HG03565 (cell line): ENCODE results near the gene CDCP1.
"Not testable (repeated sequence)": the region's sequence is repeated elsewhere in the genome, so short reads cannot be mapped to it uniquely, and the experiment has no call there.

ENCODE experiments used
- ATAC-seq: cut with Tn5 transposase; IDR thresholded peaks from one replicate; pipeline ENCODE4 v1.9.1; 2021; ENCODE audit warnings: mild to moderate bottlenecking, moderate library complexity; ENCODE audit not compliant: unreplicated experiment

The CDCP1 gene

DNA sequence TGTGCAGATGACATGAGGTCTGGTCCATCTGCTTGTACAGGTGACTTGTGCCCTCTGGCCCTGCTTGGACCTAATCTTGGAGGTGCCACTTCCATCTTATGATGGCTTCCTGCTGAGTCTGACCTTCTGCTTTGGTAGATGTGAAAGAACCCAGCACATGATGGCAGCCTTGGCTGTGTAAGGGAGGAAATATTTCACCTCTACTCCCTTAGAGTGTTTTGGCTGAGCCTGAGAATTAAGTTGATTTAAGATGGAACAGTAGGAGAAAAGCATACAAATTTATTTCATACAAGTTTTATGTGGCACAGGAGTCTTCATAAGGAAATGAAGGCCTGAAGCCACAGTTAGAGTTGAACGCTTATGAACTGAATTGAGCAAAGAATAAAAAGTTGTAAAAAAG lies 27.6 kb upstream of the CDCP1 start:
- no peak for ATAC-seq

GRCh38 chr3:45171283-45171682 lies 25.1 kb upstream of the CDCP1 start:
- no peak for ATAC-seq

GRCh38 chr3:45170096-45170495 lies 23.9 kb upstream of the CDCP1 start:
- no peak for ATAC-seq

DNA sequence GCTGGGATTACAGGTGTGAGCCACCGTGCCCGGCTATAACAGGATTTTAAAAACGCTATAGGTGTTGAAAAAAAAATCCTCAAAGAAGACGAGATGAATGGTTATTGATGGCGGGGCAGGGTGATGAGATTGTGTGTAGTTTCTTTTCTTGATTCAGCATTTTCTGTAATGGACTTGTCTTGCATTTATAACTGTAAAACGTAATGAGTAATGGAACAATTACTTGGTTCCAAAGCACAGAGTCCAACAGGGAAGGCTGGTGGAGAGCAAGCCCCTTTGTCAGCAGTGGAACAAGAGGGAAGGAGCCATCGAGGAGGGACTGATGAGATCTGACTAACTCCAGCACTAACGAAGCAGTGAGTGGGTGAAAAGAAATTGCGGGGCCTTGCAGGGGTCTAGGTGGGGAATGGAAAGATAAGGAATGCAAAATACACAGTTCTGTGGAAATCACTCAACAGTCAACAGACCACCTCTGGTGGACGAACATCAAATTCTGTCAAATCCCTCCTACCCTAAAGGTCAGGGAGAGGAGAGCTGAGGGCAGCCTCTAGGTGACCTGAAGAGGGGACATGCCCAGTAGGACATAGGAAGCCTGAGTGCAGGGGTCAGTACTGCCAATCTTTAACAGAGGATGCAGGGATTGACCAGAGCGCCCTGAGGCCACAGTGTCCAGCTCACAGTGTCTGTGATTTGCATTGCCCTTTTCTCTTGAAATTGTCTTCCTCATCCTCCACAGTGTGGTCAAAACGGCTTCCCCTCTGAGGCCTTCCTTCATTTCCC lies 23.1 kb upstream of the CDCP1 start:
- no peak for ATAC-seq

- ATAC-seq = no peak
These were observed 22.3 kb upstream of the CDCP1 start for GRCh38 chr3:45168451-45168850.

GRCh38 chr3:45167011-45167911 lies 21.1 kb upstream of the CDCP1 start:
- ATAC-seq = no peak

DNA sequence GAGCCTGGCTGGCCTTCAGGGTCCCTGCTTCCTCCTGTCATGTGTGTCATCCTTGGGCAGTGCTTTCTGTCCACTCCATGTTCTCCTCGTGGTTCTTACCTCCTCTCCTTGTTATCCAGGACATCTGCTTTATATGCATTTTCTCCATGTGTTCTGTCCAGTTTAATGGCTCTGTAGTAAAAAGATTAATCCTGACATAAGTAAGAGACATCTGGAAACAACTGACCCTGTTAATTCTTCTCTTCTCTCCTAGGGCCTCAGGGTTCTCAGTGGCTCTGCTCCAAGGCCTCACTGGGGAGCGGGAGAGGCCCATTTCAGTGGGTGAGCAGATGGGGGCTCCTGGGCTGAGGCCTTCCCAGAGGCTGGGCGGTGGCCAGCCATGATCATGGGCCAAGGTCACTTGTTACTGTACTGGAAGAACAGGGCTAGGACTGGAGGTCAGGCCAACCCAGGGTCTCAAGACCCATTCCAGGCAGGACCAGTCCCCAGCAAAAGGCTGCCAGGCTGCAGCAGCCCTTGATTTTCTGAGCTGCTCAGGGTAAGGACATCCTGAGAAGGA lies 20.2 kb upstream of the CDCP1 start:
- no peak for ATAC-seq

DNA sequence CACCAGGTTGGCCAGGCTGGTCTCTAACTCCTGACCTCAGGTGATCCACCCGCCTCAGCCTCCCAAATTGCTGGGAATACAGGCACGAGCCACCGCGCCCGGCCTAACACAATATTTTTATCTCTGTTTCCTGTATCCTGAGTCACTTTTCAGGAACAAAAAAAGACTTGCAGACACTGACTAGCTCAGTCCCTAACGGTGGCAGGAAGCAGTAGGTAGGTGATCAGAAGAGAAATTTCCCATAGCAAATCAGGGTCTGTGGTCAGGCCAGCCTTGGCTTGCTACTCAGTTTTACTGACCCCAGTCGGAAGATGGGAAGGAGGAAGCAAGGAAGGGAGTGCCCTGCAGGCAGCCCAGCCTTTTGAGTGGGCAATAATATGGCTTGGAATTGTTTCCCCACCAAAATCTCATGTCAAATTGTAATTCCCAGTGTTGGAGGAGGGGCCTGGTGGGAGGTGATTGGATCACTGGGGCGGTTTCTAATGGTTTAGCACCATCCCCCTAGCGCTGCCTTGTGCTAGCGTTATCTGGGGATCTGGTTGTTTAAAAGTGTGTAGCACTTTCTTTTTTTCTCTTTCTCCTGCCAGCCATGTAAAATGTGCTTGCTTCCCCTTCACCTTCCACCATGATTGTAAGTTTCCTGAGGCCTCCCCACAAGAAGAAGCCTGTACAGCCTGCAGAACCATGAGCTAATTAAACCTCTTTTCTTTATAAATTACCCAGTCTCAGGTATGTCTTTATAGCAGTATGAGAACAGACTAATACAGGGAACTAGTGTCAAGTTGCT lies 19.5 kb upstream of the CDCP1 start:
- ATAC-seq = no peak

GRCh38 chr3:45164056-45164455 lies 17.9 kb upstream of the CDCP1 start:
- no peak for ATAC-seq

GRCh38 chr3:45163481-45163880 lies 17.3 kb upstream of the CDCP1 start:
- no peak for ATAC-seq

DNA sequence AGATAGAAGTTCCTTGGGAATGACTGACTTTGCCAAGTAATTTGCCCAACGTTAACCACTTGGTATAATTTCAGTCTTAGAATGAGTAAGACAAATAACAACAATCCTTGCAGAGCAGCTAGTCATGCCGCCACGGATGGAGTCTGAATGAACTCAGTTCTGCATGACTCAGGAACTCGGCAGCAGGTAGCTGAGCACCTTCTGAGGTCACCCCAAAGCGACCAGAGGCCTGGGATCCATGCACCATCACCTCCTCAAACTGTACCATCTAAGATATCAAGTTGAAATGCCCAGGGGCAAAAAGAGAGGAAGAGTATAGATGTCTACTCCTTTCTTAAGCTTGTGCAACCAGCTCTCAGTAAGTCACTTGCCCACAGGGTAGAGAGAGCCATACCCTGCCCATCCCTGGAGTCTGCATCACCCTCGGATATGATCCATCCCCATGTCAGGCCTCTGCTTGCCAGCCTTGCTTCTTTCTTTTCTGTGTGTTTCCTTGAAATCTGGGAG lies 8.5 kb upstream of the CDCP1 start:
- no peak for ATAC-seq

DNA sequence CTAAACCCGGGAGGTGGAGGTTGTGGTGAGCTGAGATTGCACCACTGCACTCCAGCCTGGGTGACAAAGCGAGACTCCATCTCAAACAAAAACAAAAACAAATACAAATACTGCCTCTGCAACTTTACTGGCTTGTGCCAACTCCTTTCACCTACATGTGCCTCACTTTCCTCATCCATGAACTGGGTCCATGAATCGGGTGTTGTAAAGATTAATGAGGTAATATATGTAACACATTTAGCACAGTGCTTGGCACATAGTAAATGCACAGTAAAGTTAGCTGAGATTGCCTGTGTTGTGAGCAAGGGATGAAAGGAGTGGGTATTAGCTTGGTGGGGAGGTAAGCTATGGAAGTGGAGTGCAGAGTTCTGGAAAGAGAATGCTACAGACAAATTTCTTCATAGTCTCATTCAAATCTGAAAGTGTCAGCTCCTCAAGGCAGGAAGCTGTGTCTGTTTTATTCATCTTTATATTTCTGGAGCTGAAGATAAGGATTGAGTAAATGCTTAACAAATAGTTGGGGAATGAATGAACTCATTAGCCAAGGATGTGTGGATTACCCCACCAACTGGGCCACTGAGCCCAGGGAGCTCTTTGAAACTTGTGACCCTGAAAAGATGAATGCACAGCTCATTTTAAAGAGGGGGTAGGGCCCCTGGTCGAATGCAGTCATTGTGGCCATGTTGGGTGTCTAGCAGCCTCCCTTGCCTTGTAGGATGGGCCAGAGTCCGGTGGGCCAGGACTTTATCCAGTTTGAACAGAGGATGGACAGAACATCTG lies 7.7 kb upstream of the CDCP1 start:
- ATAC-seq = no peak

DNA sequence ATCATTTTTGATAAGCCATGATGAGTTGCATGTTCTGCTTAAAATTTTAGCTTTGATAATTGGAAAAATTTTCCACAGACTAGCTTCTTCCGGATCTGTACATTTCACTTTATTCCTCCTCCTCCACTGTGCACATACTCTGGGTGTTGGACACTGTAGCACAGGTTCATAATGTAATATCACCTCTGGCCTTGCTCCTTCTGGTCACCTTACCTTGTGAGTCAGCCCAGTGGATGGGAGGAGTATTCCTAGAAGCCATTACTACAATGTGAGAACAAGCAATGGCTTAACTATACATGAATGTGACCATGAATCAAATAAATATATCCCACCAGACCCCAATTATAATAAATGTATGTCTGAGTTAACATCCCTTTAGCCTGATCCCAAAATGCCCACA lies 6.1 kb upstream of the CDCP1 start:
- ATAC-seq = no peak

- ATAC-seq = no peak
These were observed 4.9 kb upstream of the CDCP1 start for GRCh38 chr3:45151100-45151499.

GRCh38 chr3:45148921-45149320 lies 2.7 kb upstream of the CDCP1 start:
- no peak for ATAC-seq

GRCh38 chr3:45145223-45145622 lies 955 bp downstream of the CDCP1 start:
- no peak for ATAC-seq

- no peak for ATAC-seq
These were observed 2.2 kb downstream of the CDCP1 start for GRCh38 chr3:45143673-45144671.

DNA sequence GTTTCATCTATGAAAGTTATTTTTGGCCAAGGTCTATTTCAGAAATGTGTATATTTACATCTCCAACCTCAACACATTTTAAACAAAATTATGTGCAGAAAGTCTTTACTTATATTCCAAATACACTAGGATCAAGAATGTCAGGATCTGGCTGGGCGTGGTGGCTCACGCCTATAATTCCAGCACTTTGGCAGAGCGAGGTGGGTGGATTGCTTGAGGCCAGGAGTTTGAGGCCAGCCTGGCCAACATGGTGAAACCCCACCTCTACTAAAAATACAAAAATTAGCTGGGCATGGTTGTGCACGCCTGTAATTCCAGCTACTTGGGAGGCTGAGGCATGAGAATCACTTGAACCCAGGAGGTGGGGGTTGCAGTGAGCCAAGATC lies 5.4 kb downstream of the CDCP1 start:
- ATAC-seq = not testable (repeated sequence)
